Activated CD4-positive, alpha-beta T cell treated with anti-CD3 and anti-CD28 coated beads, Interleukin-10, Interleukin-2, amounts not matched to agents 100 ng/mL and 50 ng/mL, durations not matched to agents 16 hours and 8 hours (primary cell): Measurements from ENCODE around the gene TIMP1.

ENCODE experiments used
- DNase-seq: peaks from one replicate; pipeline ENCODE4 v3.0.0-alpha.2; 2020

Gene TIMP1

GRCh38 chrX:47608130-47608810 is 26.0 kb downstream of the TIMP1 start:
- DNase-seq = no peak

- no peak for DNase-seq
Observed at GRCh38 chrX:47610511-47610910, 28.3 kb downstream of the TIMP1 start.

- DNase-seq = no peak
Observed at GRCh38 chrX:47611489-47611888, 29.3 kb downstream of the TIMP1 start.

- no peak for DNase-seq
Observed at GRCh38 chrX:47611926-47612325, 29.7 kb downstream of the TIMP1 start.

- no peak for DNase-seq
Observed at GRCh38 chrX:47612418-47612817, 30.2 kb downstream of the TIMP1 start.

GRCh38 chrX:47613082-47613481 is 30.8 kb downstream of the TIMP1 start:
- no peak for DNase-seq

- no peak for DNase-seq
Observed at GRCh38 chrX:47614618-47615017, 32.4 kb downstream of the TIMP1 start.

- DNase-seq = no peak
Observed at GRCh38 chrX:47618923-47619485, 36.8 kb downstream of the TIMP1 start.

- DNase-seq = peak; percentile 75
Observed at GRCh38 chrX:47619486-47620302, 37.5 kb downstream of the TIMP1 start, which contains the start of gene SYN1. Gene SYN1, minus strand, starts transcription at chrX:47619857. Its CDS starts 129 bp downstream, at chrX:47619728.

- no peak for DNase-seq
Observed at GRCh38 chrX:47620303-47620685, 38.1 kb downstream of the TIMP1 start.

- DNase-seq = no peak
Observed at GRCh38 chrX:47621851-47622250, 39.6 kb downstream of the TIMP1 start.

GRCh38 chrX:47623540-47624027 is 41.3 kb downstream of the TIMP1 start:
- peak; percentile 26 for DNase-seq

GRCh38 chrX:47625365-47625764 is 43.1 kb downstream of the TIMP1 start:
- DNase-seq = no peak

GRCh38 chrX:47628982-47629381 is 46.7 kb downstream of the TIMP1 start:
- no peak for DNase-seq

GRCh38 chrX:47629419-47630200 is 47.4 kb downstream of the TIMP1 start, which contains the start of gene CFP:
Gene CFP, minus strand, starts transcription at chrX:47629930. Its CDS starts 86 bp downstream, at chrX:47629844.
- DNase-seq = no peak

GRCh38 chrX:47631676-47632075 is 49.4 kb downstream of the TIMP1 start:
- DNase-seq = no peak

GRCh38 chrX:47632666-47633065 is 50.4 kb downstream of the TIMP1 start:
- no peak for DNase-seq

- DNase-seq = no peak
Observed at GRCh38 chrX:47633689-47634590, 51.7 kb downstream of the TIMP1 start.

- peak; percentile 50 for DNase-seq
Observed at GRCh38 chrX:47634871-47635575, 52.8 kb downstream of the TIMP1 start.
